ENCODE measurements around the gene HOMEZ. TPM values are rescaled to one million over a fixed set of nuclear protein-coding genes. Genes with fewer than 3 reads are reported as not detected.
"Not testable (repeated sequence)": the region's sequence is repeated elsewhere in the genome, so short reads cannot be mapped to it uniquely, and the experiment has no call there.

The HOMEZ gene
- total RNA-seq, 1 experiment from 2014 or later: 6.2 TPM

- Histone ChIP-seq H3K4me2 (ENCODE audit: insufficient read depth, insufficient read length, low read length) (no peak overlapping the region), H3K27ac (ENCODE audit: insufficient read length, low read depth, low read length) (no peak overlapping the region)
Measured at GRCh38 chr14:23227566-23227965, 58.4 kb downstream of the HOMEZ start.

GRCh38 chr14:23224958-23225357, 61.0 kb downstream of the HOMEZ start:
- H3K79me2 ChIP-seq (ENCODE audit: insufficient read depth, low read length); H2BK120ac ChIP-seq (ENCODE audit: low read depth, low read length, poor library complexity, severe bottlenecking); H3K27me3 ChIP-seq (ENCODE audit: insufficient read depth, low read length); H3T11ph ChIP-seq (ENCODE audit: low read length); H3K27ac Mint-ChIP-seq; H3K4me1 ChIP-seq (ENCODE audit: insufficient read depth, low read length); H3K4ac ChIP-seq (ENCODE audit: low read depth, low read length); H3K18ac ChIP-seq (ENCODE audit: insufficient read length, low read depth, low read length); H3K23me2 ChIP-seq (ENCODE audit: insufficient read length, low read depth, low read length, poor library complexity, severe bottlenecking); H4K8ac ChIP-seq (replicated peaks; ENCODE audit: insufficient read length, low read depth, low read length); H2BK15ac ChIP-seq (ENCODE audit: low read depth, low read length); H3K9ac ChIP-seq (ENCODE audit: extremely low read depth, insufficient read length, low read length); H4K5ac ChIP-seq (ENCODE audit: insufficient read length, low read depth, low read length); H3K9me3 ChIP-seq (ENCODE audit: control insufficient read depth, low read depth, low read length); H3K4me1 Mint-ChIP-seq; H3K36me3 Mint-ChIP-seq (ENCODE audit: insufficient read depth in 1 of 3, low read depth in 3 of 3); H4K20me1 ChIP-seq (ENCODE audit: control insufficient read depth, insufficient read depth, insufficient read length); H3K27me3 Mint-ChIP-seq (ENCODE audit: low read depth); H3K23ac ChIP-seq (ENCODE audit: insufficient read length, low read depth, low read length); H2BK20ac ChIP-seq (ENCODE audit: low read depth, low read length, poor library complexity, severe bottlenecking); H2AFZ ChIP-seq (ENCODE audit: low read length); H2AK5ac ChIP-seq (ENCODE audit: insufficient read length, low read length); H2BK12ac ChIP-seq (ENCODE audit: insufficient read length, low read depth, low read length); H3K56ac ChIP-seq (ENCODE audit: insufficient read length, low read depth, low read length); H2BK5ac ChIP-seq (ENCODE audit: insufficient read length, low read length); H3K79me1 ChIP-seq (ENCODE audit: insufficient read depth, low read depth, low read length, poor library complexity, severe bottlenecking); H4K91ac ChIP-seq (ENCODE audit: insufficient read length, low read depth, low read length); H3K27ac ChIP-seq (ENCODE audit: insufficient read length, low read depth, low read length); DNase-seq; H3K4me2 ChIP-seq (ENCODE audit: insufficient read depth, insufficient read length, low read length); H3K14ac ChIP-seq (ENCODE audit: insufficient read depth, low read length); H3K4me3 Mint-ChIP-seq: not testable (repeated sequence)
- no CpG with 5 or more reads among the region's 1 CpG for WGBS (ENCODE audit: extremely low coverage, insufficient read length, low lambda C conversion rate)
- H3K9me3 Mint-ChIP-seq: peaks cover 14 to 15% of the 10 kb centered on the region in 2 experiments

More at GRCh38 chr14:23227566-23227965, 58.4 kb downstream of the HOMEZ start:
- H4K5ac ChIP-seq (ENCODE audit: insufficient read length, low read depth, low read length): no peak overlapping the region
- H3K9me3 ChIP-seq (ENCODE audit: control insufficient read depth, low read depth, low read length): no peaks in the 10 kb centered on the region
- H2BK15ac ChIP-seq (ENCODE audit: low read depth, low read length): no peak overlapping the region
- no peak overlapping the region for H3K9ac ChIP-seq (ENCODE audit: extremely low read depth, insufficient read length, low read length)
- Mint-ChIP-seq H3K27me3 (ENCODE audit: low read depth) (no peaks in the 10 kb centered on the region; the same call in 1 of the 2 replicates), H3K4me3 (no peak overlapping the region), H3K36me3 (ENCODE audit: insufficient read depth in 1 of 3, low read depth in 3 of 3) (peaks cover 7 to 16% (median 10%) of the 10 kb centered on the region in 3 experiments), H3K4me1 (no peaks in the 10 kb centered on the region), H3K27ac (no peak overlapping the region), H3K9me3 (peaks cover 28 to 31% of the 10 kb centered on the region in 2 experiments)
- TF ChIP-seq, protein P1, sequence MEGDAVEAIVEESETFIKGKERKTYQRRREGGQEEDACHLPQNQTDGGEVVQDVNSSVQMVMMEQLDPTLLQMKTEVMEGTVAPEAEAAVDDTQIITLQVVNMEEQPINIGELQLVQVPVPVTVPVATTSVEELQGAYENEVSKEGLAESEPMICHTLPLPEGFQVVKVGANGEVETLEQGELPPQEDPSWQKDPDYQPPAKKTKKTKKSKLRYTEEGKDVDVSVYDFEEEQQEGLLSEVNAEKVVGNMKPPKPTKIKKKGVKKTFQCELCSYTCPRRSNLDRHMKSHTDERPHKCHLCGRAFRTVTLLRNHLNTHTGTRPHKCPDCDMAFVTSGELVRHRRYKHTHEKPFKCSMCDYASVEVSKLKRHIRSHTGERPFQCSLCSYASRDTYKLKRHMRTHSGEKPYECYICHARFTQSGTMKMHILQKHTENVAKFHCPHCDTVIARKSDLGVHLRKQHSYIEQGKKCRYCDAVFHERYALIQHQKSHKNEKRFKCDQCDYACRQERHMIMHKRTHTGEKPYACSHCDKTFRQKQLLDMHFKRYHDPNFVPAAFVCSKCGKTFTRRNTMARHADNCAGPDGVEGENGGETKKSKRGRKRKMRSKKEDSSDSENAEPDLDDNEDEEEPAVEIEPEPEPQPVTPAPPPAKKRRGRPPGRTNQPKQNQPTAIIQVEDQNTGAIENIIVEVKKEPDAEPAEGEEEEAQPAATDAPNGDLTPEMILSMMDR (conservative IDR thresholded peaks at IDR 0.05): no peak
- H3K14ac ChIP-seq (ENCODE audit: insufficient read depth, low read length): no peak overlapping the region
- H4K91ac ChIP-seq (ENCODE audit: insufficient read length, low read depth, low read length): no peak overlapping the region
- no peak overlapping the region for H3K56ac ChIP-seq (ENCODE audit: insufficient read length, low read depth, low read length)
- no peak overlapping the region for H3K23ac ChIP-seq (ENCODE audit: insufficient read length, low read depth, low read length)
- H3K27me3 ChIP-seq (ENCODE audit: insufficient read depth, low read length): no peaks in the 10 kb centered on the region
- no peak overlapping the region for H2BK120ac ChIP-seq (ENCODE audit: low read depth, low read length, poor library complexity, severe bottlenecking)
- H2BK20ac ChIP-seq (ENCODE audit: low read depth, low read length, poor library complexity, severe bottlenecking): no peak overlapping the region
- H3K23me2 ChIP-seq (ENCODE audit: insufficient read length, low read depth, low read length, poor library complexity, severe bottlenecking): no peaks in the 10 kb centered on the region
- no peak overlapping the region for H2AFZ ChIP-seq (ENCODE audit: low read length)
- H3T11ph ChIP-seq (ENCODE audit: low read length): no peak overlapping the region
- DNase-seq: no peak
- no peak overlapping the region for H3K4ac ChIP-seq (ENCODE audit: low read depth, low read length)
- H2BK5ac ChIP-seq (ENCODE audit: insufficient read length, low read length): no peak overlapping the region
- no peaks in the 10 kb centered on the region for H3K79me2 ChIP-seq (ENCODE audit: insufficient read depth, low read length)
- no peak overlapping the region for H2BK12ac ChIP-seq (ENCODE audit: insufficient read length, low read depth, low read length)
- no peak overlapping the region for H3K18ac ChIP-seq (ENCODE audit: insufficient read length, low read depth, low read length)
- no peaks in the 10 kb centered on the region for H3K4me1 ChIP-seq (ENCODE audit: insufficient read depth, low read length)
- H2AK5ac ChIP-seq (ENCODE audit: insufficient read length, low read length): no peak overlapping the region
- no CpG with 5 or more reads among the region's 4 CpGs for WGBS (ENCODE audit: extremely low coverage, insufficient read length, low lambda C conversion rate)
- H4K8ac ChIP-seq (replicated peaks; ENCODE audit: insufficient read length, low read depth, low read length): no peak overlapping the region
- H3K79me1 ChIP-seq (ENCODE audit: insufficient read depth, low read depth, low read length, poor library complexity, severe bottlenecking): no peaks in the 10 kb centered on the region
- no peaks in the 10 kb centered on the region for H4K20me1 ChIP-seq (ENCODE audit: control insufficient read depth, insufficient read depth, insufficient read length)
